Activated CD4-positive, alpha-beta T cell treated with anti-CD3 and anti-CD28 coated beads, Interleukin-2, amount 50 U/mL, for 16 hours (primary cell): Measurements from ENCODE around the gene PCCA.

ENCODE experiments used
- DNase-seq: peaks from one replicate; pipeline ENCODE4 v3.0.0-alpha.2; 2020

Gene PCCA

GRCh38 chr13:100478107-100478809 lies 389.4 kb downstream of the PCCA start:
- DNase-seq = no peak

GRCh38 chr13:100480676-100481075 lies 391.8 kb downstream of the PCCA start:
- DNase-seq = no peak

- DNase-seq = no peak
These were observed 394.2 kb downstream of the PCCA start for GRCh38 chr13:100483139-100483538.

GRCh38 chr13:100483841-100484381 lies 395.0 kb downstream of the PCCA start:
- peak; percentile 6 for DNase-seq

- DNase-seq = peak; percentile 20
These were observed 395.8 kb downstream of the PCCA start for GRCh38 chr13:100484702-100485101.

- no peak for DNase-seq
These were observed 396.4 kb downstream of the PCCA start for GRCh38 chr13:100485265-100485664.

- DNase-seq = no peak
These were observed 401.8 kb downstream of the PCCA start for GRCh38 chr13:100490692-100491091.

GRCh38 chr13:100491164-100491842 lies 402.4 kb downstream of the PCCA start:
- no peak for DNase-seq

GRCh38 chr13:100493418-100493817 lies 404.5 kb downstream of the PCCA start:
- DNase-seq = no peak

- DNase-seq = no peak
These were observed 406.6 kb downstream of the PCCA start for GRCh38 chr13:100495455-100495854.

GRCh38 chr13:100497389-100497788 lies 408.5 kb downstream of the PCCA start:
- DNase-seq = no peak

- no peak for DNase-seq
These were observed 413.6 kb downstream of the PCCA start for GRCh38 chr13:100502446-100502845.

GRCh38 chr13:100503622-100504021 lies 414.7 kb downstream of the PCCA start:
- DNase-seq = no peak

- DNase-seq = peak; percentile 64
These were observed 417.3 kb downstream of the PCCA start for GRCh38 chr13:100506154-100506553.

GRCh38 chr13:100506600-100507422 lies 417.9 kb downstream of the PCCA start:
- peak; percentile 41 for DNase-seq

- DNase-seq = no peak
These were observed 419.6 kb downstream of the PCCA start for GRCh38 chr13:100508455-100508854.

GRCh38 chr13:100508996-100509395 lies 420.1 kb downstream of the PCCA start:
- DNase-seq = no peak

GRCh38 chr13:100510208-100510957 lies 421.5 kb downstream of the PCCA start:
- no peak for DNase-seq

- DNase-seq = no peak
These were observed 422.6 kb downstream of the PCCA start for GRCh38 chr13:100511466-100511865.

GRCh38 chr13:100512422-100512821 lies 423.5 kb downstream of the PCCA start:
- no peak for DNase-seq

GRCh38 chr13:100513171-100513570 lies 424.3 kb downstream of the PCCA start:
- no peak for DNase-seq

- no peak for DNase-seq
These were observed 425.2 kb downstream of the PCCA start for GRCh38 chr13:100513987-100514670.
